ENCODE results near the gene EIF3K. TPM values are rescaled to one million over a fixed set of nuclear protein-coding genes. Genes with fewer than 3 reads are reported as not detected.

The EIF3K gene
- total and polyA plus RNA-seq, 10 of the 15 experiments (the other 5 are each of a cell fraction or from before 2014, with no cell fraction given): 330 to 927 (median 436) TPM

DNA sequence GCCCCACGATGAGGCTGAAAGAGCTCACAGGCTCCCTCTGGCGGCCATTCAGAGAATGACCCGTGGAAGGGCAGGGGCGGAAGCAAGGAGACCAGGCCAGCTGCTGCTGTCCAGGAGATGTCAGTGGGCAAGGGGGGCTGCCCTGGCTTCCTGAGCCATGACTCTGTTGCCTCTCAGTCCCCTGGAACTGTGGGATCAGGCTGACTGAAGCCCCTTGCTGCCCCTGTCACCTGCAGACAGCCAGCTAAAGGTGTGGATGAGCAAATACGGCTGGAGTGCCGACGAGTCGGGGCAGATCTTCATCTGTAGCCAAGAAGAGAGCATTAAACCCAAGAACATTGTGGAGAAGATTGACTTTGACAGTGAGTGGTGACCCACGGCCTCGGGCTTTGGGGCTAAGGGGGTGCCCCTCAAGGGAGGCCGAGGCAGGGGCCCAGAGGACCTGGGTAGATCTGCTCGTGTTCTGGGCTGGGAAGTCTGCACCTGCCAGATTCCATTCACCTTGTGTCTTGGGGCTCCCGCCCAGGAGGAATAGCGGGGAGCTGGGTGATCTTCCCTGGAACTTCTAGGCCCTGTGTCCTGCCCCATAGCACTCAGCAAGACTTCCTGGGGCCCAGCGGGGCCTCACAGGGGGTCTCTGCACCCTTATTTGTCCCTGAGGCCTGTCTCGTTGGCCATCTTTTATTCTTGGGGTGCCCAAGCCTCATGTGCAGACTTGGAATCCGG lies 15.9 kb downstream of the EIF3K start (continued):
- no peak for TF ChIP-seq SKIL (IDR thresholded peaks at IDR 0.05; ENCODE audit: low read depth, poor library complexity, severe bottlenecking)
- TF ChIP-seq POLR2A (IDR thresholded peaks at IDR 0.05; ENCODE audit: low read depth, low read length): 0 out of 2 replicates have a peak, but pooled peaks have one; percentile 27
- TF ChIP-seq TAF1 (IDR thresholded peaks at IDR 0.05; ENCODE audit: borderline replicate concordance, low read depth, low read length): no peak
- TF ChIP-seq RAD51 (IDR thresholded peaks at IDR 0.05): no peak
- no peak for TF ChIP-seq HSF1 (IDR thresholded peaks at IDR 0.05; ENCODE audit: low read depth, low read length)

All from GM12878 (cell line).